AG09319 (cell line): ENCODE results near the gene TANC1.

ENCODE experiments used
- DNase-seq: peaks from one replicate; pipeline ENCODE4 v3.0.0-alpha.2; 2010; ENCODE audit warnings: low read depth; ENCODE audit errors: extremely low read depth
- TF ChIP-seq, protein P1 (sequence below): IDR thresholded peaks from 2 replicates; pipeline ENCODE4 v1.5.1; 2011; ENCODE audit warnings: low read depth, mild to moderate bottlenecking, inconsistent platforms, low read length, moderate library complexity

The TANC1 gene

GRCh38 chr2:159128191-159128590 lies 159.8 kb downstream of the TANC1 start:
- no peak for DNase-seq
- TF ChIP-seq, protein P1, sequence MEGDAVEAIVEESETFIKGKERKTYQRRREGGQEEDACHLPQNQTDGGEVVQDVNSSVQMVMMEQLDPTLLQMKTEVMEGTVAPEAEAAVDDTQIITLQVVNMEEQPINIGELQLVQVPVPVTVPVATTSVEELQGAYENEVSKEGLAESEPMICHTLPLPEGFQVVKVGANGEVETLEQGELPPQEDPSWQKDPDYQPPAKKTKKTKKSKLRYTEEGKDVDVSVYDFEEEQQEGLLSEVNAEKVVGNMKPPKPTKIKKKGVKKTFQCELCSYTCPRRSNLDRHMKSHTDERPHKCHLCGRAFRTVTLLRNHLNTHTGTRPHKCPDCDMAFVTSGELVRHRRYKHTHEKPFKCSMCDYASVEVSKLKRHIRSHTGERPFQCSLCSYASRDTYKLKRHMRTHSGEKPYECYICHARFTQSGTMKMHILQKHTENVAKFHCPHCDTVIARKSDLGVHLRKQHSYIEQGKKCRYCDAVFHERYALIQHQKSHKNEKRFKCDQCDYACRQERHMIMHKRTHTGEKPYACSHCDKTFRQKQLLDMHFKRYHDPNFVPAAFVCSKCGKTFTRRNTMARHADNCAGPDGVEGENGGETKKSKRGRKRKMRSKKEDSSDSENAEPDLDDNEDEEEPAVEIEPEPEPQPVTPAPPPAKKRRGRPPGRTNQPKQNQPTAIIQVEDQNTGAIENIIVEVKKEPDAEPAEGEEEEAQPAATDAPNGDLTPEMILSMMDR = no peak

GRCh38 chr2:159129269-159129668 lies 160.8 kb downstream of the TANC1 start:
- no peak for DNase-seq
- TF ChIP-seq, protein P1 = no peak

GRCh38 chr2:159129824-159130223 lies 161.4 kb downstream of the TANC1 start:
- TF ChIP-seq, protein P1 = no peak

GRCh38 chr2:159130302-159130701 lies 161.9 kb downstream of the TANC1 start:
- DNase-seq = no peak
- TF ChIP-seq, protein P1 = no peak

More at GRCh38 chr2:159129824-159130223, 161.4 kb downstream of the TANC1 start:
- DNase-seq = no peak

- TF ChIP-seq, protein P1 = no peak
- no peak for DNase-seq
Measured at GRCh38 chr2:159131267-159131913, 162.9 kb downstream of the TANC1 start.

- TF ChIP-seq, protein P1 = no peak
- peak; percentile 54 for DNase-seq
Measured at GRCh38 chr2:159131914-159132281, 163.5 kb downstream of the TANC1 start.

DNA sequence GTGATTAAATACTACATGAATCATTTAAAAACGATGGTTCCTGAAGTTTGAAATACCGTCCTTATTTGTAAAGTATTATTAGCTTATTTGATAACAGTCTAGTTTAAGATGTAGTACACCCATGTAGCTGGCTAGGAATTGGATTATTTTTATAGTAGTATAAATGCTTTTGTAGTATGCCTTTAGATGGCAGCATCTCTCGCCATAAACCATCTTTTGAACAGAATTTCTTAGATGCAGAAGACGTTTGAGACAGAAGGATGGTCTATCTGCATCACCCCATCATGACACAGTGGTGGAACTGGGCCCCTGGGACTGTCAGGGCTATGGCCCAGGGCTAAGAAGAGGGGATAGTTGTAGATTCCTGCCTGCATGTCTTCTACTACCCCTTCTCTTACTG lies 165.4 kb downstream of the TANC1 start:
- TF ChIP-seq, protein P1 = peak; percentile 23
- no peak for DNase-seq
